K562 (cell line): ENCODE measurements around the gene RASAL1. TPM values are rescaled to one million over a fixed set of nuclear protein-coding genes. Genes with fewer than 3 reads are reported as not detected.

Source experiments
- PREB ChIP-seq: sonication (generic); formaldehyde crosslinking; IDR thresholded peaks from 2 replicates; pipeline ENCODE4 v1.8.1; 2023; ENCODE audit warnings: mild to moderate bottlenecking, missing genetic modification reagents
- RCOR1 ChIP-seq, 2 experiments: IDR thresholded peaks; 2 replicates each; pipeline ENCODE4 v1.6.1; 2012; ENCODE audit warnings: low read depth in 2 of 2, low read length in 2 of 2, borderline replicate concordance in 1 of 2, improper control_type of control experiment in 1 of 2
- ZNF436 ChIP-seq: fragments of 250-450, 450-650 bp; sonication (Bioruptor Pico); formaldehyde crosslinking; IDR thresholded peaks from 2 replicates; pipeline ENCODE4 v1.7.0; 2020; ENCODE audit warnings: mild to moderate bottlenecking
- polyA plus RNA-seq, 8 experiments: library from polyadenylated mRNA; depleted of rRNA in 4 of 8; stranded (reverse) in 5 of 8; unstranded in 3 of 8; fragments of >200 nt; fragmentation: Nextera tagmentation in 2 of 8; fragmentation: Illumina TruSeq in 1 of 8; extraction: Ambion mirVana in 2 of 8; extraction: Trizol in 1 of 8; gene quantifications; 2 replicates each; pipeline versions ENCODE4 v1.2.1 to v1.2.3, GENCODE V29; 2011 to 2014; ENCODE audit warnings: inconsistent platforms in 1 of 8, missing spikeins in 1 of 8
- total RNA-seq, 7 experiments: library from RNA; depleted of rRNA in 6 of 7; stranded (reverse); fragments of >200 nt in 6 of 7; fragmentation: Illumina TruSeq in 2 of 7; extraction: Trizol in 2 of 7; gene quantifications; 2 replicates each; pipeline versions ENCODE4 v1.2.1 to v1.2.3, GENCODE V29; 2011 to 2021; ENCODE audit warnings: low replicate concordance in 1 of 7
- TF ChIP-seq, protein P1 (sequence below), 2 experiments: fragments of 450-650 bp; formaldehyde crosslinking in 1 of 2; IDR thresholded peaks; 2 replicates each; pipeline versions ENCODE4 v1.4.0 to v1.6.1; 2014 to 2020; ENCODE audit warnings: mild to moderate bottlenecking in 2 of 2, borderline replicate concordance in 1 of 2, low read depth in 1 of 2
- TF ChIP-seq, protein P2 (sequence below): IDR thresholded peaks from 3 replicates; pipeline ENCODE4 v1.6.1; 2011; ENCODE audit warnings: borderline replicate concordance, mild to moderate bottlenecking, moderate library complexity; ENCODE audit not compliant: insufficient read length; ENCODE audit errors: extremely low read depth
- TF ChIP-seq, protein P3 (sequence below): IDR thresholded peaks from 2 replicates; pipeline ENCODE4 v1.6.1; 2011; ENCODE audit not compliant: insufficient read length; ENCODE audit errors: extremely low read depth

The RASAL1 gene
- total and polyA plus RNA-seq, 9 of the 15 experiments (the other 6 are each of a cell fraction or from before 2014, with no cell fraction given): 0.06 to 0.16 (median 0.14) TPM; not detected in 6

- TF ChIP-seq, protein P1, sequence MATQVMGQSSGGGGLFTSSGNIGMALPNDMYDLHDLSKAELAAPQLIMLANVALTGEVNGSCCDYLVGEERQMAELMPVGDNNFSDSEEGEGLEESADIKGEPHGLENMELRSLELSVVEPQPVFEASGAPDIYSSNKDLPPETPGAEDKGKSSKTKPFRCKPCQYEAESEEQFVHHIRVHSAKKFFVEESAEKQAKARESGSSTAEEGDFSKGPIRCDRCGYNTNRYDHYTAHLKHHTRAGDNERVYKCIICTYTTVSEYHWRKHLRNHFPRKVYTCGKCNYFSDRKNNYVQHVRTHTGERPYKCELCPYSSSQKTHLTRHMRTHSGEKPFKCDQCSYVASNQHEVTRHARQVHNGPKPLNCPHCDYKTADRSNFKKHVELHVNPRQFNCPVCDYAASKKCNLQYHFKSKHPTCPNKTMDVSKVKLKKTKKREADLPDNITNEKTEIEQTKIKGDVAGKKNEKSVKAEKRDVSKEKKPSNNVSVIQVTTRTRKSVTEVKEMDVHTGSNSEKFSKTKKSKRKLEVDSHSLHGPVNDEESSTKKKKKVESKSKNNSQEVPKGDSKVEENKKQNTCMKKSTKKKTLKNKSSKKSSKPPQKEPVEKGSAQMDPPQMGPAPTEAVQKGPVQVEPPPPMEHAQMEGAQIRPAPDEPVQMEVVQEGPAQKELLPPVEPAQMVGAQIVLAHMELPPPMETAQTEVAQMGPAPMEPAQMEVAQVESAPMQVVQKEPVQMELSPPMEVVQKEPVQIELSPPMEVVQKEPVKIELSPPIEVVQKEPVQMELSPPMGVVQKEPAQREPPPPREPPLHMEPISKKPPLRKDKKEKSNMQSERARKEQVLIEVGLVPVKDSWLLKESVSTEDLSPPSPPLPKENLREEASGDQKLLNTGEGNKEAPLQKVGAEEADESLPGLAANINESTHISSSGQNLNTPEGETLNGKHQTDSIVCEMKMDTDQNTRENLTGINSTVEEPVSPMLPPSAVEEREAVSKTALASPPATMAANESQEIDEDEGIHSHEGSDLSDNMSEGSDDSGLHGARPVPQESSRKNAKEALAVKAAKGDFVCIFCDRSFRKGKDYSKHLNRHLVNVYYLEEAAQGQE (IDR thresholded peaks at IDR 0.05; ENCODE audit: borderline replicate concordance): no peak
- TF ChIP-seq, protein P1 (CRISPR knock-in tag; IDR thresholded peaks at IDR 0.05; ENCODE audit: low read depth): no peak
- TF ChIP-seq, protein P2, sequence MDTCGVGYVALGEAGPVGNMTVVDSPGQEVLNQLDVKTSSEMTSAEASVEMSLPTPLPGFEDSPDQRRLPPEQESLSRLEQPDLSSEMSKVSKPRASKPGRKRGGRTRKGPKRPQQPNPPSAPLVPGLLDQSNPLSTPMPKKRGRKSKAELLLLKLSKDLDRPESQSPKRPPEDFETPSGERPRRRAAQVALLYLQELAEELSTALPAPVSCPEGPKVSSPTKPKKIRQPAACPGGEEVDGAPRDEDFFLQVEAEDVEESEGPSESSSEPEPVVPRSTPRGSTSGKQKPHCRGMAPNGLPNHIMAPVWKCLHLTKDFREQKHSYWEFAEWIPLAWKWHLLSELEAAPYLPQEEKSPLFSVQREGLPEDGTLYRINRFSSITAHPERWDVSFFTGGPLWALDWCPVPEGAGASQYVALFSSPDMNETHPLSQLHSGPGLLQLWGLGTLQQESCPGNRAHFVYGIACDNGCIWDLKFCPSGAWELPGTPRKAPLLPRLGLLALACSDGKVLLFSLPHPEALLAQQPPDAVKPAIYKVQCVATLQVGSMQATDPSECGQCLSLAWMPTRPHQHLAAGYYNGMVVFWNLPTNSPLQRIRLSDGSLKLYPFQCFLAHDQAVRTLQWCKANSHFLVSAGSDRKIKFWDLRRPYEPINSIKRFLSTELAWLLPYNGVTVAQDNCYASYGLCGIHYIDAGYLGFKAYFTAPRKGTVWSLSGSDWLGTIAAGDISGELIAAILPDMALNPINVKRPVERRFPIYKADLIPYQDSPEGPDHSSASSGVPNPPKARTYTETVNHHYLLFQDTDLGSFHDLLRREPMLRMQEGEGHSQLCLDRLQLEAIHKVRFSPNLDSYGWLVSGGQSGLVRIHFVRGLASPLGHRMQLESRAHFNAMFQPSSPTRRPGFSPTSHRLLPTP: no peak
- TF ChIP-seq PREB (no peak), ZNF436 (CRISPR knock-in tag) (no peak), RCOR1 (IDR thresholded peaks at IDR 0.05; ENCODE audit: borderline replicate concordance in 1 of 2, low read depth in 2 of 2, low read length in 2 of 2) (no peak)
- TF ChIP-seq, protein P3, sequence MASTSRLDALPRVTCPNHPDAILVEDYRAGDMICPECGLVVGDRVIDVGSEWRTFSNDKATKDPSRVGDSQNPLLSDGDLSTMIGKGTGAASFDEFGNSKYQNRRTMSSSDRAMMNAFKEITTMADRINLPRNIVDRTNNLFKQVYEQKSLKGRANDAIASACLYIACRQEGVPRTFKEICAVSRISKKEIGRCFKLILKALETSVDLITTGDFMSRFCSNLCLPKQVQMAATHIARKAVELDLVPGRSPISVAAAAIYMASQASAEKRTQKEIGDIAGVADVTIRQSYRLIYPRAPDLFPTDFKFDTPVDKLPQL: no peak
Observed at GRCh38 chr12:113133666-113134065, 1.9 kb downstream of the RASAL1 start (continued).
